Retinal pigment epithelial cell (primary cell): ENCODE data around the gene PTGDR.
A peak's percentile ranks its signal among the peaks of the same experiment; 100 is the strongest.

Source experiments
- DNase-seq: peaks from one replicate; pipeline ENCODE4 v3.0.0-alpha.2; 2010; ENCODE audit warnings: low read depth
- H3K4me3 ChIP-seq: 2 replicates; pipeline ENCODE4 v1.5.1; 2011; ENCODE audit warnings: mild to moderate bottlenecking, low read length, control low read depth, moderate library complexity
- CTCF ChIP-seq: conservative IDR thresholded peaks from 2 replicates; pipeline ENCODE4 v1.5.1; 2011; ENCODE audit warnings: low read depth, low read length, control low read depth, inconsistent platforms

PTGDR gene

DNA sequence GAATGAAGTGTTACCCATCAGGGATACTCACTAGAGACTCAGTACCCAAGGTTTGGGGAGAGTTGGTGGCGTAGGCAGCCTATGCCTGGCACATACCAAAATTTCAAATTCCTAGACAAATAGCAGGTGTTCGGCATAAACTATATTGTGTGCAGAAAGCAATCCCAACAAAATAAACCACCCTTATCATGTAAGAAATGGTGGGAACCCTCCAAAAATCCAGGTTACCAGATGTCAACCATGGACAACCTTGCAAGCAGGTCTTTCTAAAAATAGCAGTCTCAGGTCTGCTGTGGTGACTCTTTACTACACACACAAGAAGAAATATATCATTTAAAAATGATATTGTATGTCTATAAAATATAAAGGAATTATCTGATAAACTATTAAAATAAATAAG is 28.9 kb downstream of the PTGDR start:
- DNase-seq = no peak
- H3K4me3 ChIP-seq = no peak overlapping the region
- no peak for TF ChIP-seq CTCF

- no peak for DNase-seq
- no peak for TF ChIP-seq CTCF
- no peak overlapping the region for H3K4me3 ChIP-seq
Observed at GRCh38 chr14:52298795-52299194, 31.3 kb downstream of the PTGDR start.

GRCh38 chr14:52299692-52300278 is 32.3 kb downstream of the PTGDR start:
- TF ChIP-seq CTCF = peak; percentile 65
- DNase-seq = no peak
- H3K4me3 ChIP-seq = no peak overlapping the region

DNA sequence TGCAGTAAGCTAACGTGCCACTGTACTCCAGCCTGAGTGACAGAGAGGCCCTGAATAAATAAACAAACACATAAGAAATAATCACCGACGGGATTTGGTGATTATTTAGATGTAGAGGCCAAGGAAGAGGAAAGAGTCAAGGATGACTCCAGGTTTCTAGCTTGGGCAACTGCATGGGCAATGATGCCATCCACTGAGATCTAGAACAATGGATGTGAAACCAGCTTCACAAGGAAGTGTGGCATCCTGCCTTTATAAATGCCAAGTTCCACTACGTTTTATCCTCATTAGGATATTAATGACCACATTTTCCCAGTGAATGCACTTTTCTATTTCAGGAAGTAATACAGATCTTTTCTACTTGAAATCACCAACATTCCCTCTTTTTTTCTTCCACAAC is 35.7 kb downstream of the PTGDR start:
- DNase-seq = no peak
- TF ChIP-seq CTCF = no peak
- H3K4me3 ChIP-seq = no peak overlapping the region

DNA sequence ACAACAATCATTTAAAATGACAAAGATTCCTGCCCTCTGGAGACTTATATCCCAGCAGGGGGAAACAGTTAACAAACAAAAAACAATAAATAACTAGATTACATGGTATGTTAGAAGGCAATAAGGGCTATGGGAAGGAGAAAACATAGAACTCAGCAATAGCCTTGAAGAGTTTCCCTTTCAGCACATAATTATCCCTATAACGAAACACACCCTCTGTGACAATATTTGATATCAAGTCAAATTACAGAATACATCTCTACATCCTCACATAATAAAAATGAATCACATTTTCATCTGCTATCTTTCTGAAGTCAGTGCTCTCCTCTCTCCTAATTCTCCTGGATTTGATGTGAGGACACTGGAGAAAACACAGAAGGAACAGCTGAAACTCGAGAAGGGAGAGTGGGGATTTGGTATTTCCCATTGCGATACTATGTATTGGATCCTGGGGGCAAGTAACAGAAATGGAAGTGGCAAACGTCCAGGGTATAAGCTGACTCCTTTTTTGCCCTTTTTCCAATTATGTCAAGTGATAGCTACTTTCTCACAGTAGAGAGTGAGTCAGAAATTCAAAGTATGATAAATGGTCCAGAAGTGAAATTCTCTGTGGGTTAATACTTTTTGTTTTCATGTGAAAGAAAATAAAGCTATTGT is 36.9 kb downstream of the PTGDR start:
- no peak for DNase-seq
- no peak overlapping the region for H3K4me3 ChIP-seq
- no peak for TF ChIP-seq CTCF

DNA sequence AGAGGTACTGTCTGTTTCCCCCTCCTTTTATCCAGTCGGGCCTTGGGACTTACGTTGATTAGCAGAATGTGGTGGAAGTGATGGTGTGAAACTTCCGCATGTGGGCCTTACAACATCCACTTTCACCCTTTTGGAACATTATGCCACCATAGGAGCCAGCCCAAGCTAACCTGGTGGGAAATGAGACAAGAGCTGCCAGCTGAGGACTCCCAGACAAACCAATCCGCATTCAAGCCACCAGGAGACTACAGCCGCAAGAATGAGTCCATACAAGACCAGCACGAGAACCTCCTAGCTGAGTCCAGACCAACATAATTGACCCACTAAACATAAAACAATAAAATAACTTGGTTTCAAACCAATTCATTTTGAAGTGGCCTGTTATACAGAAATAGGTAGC is 37.5 kb downstream of the PTGDR start:
- no peak for DNase-seq
- no peak overlapping the region for H3K4me3 ChIP-seq
- no peak for TF ChIP-seq CTCF

GRCh38 chr14:52307376-52307775 is 39.9 kb downstream of the PTGDR start:
- DNase-seq = no peak
- H3K4me3 ChIP-seq = no peak overlapping the region
- no peak for TF ChIP-seq CTCF
